Measurements from ENCODE around the gene MMP28. TPM values are rescaled to one million over a fixed set of nuclear protein-coding genes. Genes with fewer than 3 reads are reported as not detected.

The MMP28 gene
- total and polyA plus RNA-seq, 2 of the 4 experiments (the other 2 are of a cell fraction), result 0.18 TPM; not detected in 1

DNA sequence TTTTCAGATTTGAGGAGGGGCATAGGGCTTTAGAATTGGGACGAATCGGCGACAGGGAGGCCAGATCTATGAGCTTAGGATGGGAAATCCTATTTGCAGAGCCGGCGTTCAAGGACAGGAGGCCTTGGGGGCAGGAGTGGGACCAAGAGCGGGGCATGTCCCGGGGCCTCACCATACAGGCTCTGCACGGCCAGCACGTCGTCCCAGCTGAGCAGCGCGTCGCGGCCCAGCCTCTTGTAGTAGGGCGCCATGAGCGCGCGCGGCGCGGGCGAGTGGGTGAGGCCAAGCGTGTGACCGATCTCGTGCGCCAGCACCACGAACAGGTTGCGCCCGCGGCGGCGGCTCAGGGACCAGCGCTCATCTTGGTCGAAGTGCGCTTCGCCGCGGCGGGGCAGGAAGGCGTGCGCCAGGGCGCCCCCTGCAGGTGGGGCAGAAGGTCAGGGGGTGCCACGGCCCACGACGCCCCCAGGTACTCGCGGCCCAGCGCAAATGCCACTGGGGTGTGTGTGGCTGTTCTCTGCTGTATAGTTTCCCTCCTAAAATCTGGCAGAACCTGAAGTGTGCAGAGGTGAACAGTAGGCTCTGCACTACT, 25.4 kb downstream of the MMP28 start:
- Histone ChIP-seq H3K14ac (replicated peaks; ENCODE audit: low read depth, low read length) (no peak overlapping the region), H3K4me1 (ENCODE audit: control insufficient read depth, insufficient read depth, low read length) (peaks cover 11% of the 10 kb centered on the region; the same call in 1 of the 2 replicates), H3K79me1 (ENCODE audit: low read depth in 1 of 2, low read length in 2 of 2) (no peaks in the 10 kb centered on the region), H2BK120ac (ENCODE audit: low read depth, low read length) (no peak overlapping the region), H3K9ac (ENCODE audit: low read depth, low read length) (no peak overlapping the region), H2AK5ac (ENCODE audit: low read depth, low read length) (no peak overlapping the region), H3K36me3 (ENCODE audit: control insufficient read depth, insufficient read depth, low read length) (no peaks in the 10 kb centered on the region), H3K9me3 (ENCODE audit: control insufficient read depth, insufficient read depth, low read length) (no peaks in the 10 kb centered on the region), H2AK9ac (replicated peaks; ENCODE audit: low read depth, low read length, poor library complexity) (no peak overlapping the region), H3K27me3 (ENCODE audit: control insufficient read depth, insufficient read depth, low read length) (peaks cover 38% of the 10 kb centered on the region), H4K8ac (ENCODE audit: low read depth in 2 of 2, low read length in 2 of 2) (no peak overlapping the region), H2AFZ (replicated peaks; ENCODE audit: low read length, poor library complexity) (no peak overlapping the region), H4K20me1 (ENCODE audit: insufficient read depth, low read length) (peaks cover 4% of the 10 kb centered on the region; the same call in 1 of the 2 replicates), H4K91ac (ENCODE audit: insufficient read depth, low read depth, low read length) (no peak overlapping the region), H3K4ac (ENCODE audit: low read depth, low read length) (no peak overlapping the region), H2BK15ac (ENCODE audit: low read depth, low read length) (no peak overlapping the region), H3K9me1 (ENCODE audit: insufficient read depth, low read length) (no peaks in the 10 kb centered on the region), H3K23ac (ENCODE audit: low read depth, low read length) (no peak overlapping the region), H3K4me2 (ENCODE audit: low read depth, low read length) (no peak overlapping the region), H3K56ac (ENCODE audit: extremely low read depth, insufficient read depth, low read length) (no peak overlapping the region), H2BK20ac (ENCODE audit: low read depth, low read length) (no peak overlapping the region), H3K18ac (ENCODE audit: low read depth, low read length) (no peak overlapping the region), H4K5ac (ENCODE audit: low read depth, low read length) (no peak overlapping the region), H3K27ac (ENCODE audit: insufficient read depth, low read length) (no peak overlapping the region), H2BK5ac (ENCODE audit: low read depth, low read length, poor library complexity, severe bottlenecking) (no peak overlapping the region), H3K4me3 (ENCODE audit: insufficient read depth, low read depth, low read length) (no peak overlapping the region)
- ATAC-seq (ENCODE audit: low read depth), result no peak
- WGBS, 2 experiments (ENCODE audit: extremely low coverage in 2 of 2, insufficient read length in 1 of 2), result 92% methylated on average over 42 of the region's 48 CpGs; no CpG with 5 or more reads in 1 of the 2 experiments
- BruUV-seq (replicated peaks), result no TSS peak
- in situ Hi-C loops (cut with MboI; ENCODE audit: low sequenced_read_pairs) (no loop called here), dilution Hi-C loops (cut with HindIII; ENCODE audit: low sequenced_read_pairs, unreplicated experiment) (no loop called here), intact Hi-C loops (cut with micrococcal nuclease) (no loop called here)
- no peak for TF ChIP-seq RAD21 (IDR thresholded peaks at IDR 0.05; ENCODE audit: low read length)
- TF ChIP-seq, protein P1, sequence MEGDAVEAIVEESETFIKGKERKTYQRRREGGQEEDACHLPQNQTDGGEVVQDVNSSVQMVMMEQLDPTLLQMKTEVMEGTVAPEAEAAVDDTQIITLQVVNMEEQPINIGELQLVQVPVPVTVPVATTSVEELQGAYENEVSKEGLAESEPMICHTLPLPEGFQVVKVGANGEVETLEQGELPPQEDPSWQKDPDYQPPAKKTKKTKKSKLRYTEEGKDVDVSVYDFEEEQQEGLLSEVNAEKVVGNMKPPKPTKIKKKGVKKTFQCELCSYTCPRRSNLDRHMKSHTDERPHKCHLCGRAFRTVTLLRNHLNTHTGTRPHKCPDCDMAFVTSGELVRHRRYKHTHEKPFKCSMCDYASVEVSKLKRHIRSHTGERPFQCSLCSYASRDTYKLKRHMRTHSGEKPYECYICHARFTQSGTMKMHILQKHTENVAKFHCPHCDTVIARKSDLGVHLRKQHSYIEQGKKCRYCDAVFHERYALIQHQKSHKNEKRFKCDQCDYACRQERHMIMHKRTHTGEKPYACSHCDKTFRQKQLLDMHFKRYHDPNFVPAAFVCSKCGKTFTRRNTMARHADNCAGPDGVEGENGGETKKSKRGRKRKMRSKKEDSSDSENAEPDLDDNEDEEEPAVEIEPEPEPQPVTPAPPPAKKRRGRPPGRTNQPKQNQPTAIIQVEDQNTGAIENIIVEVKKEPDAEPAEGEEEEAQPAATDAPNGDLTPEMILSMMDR (conservative IDR thresholded peaks at IDR 0.05; ENCODE audit: low read depth, low read length), result 0 out of 2 replicates have a peak, but pooled peaks have one; percentile 4
- POLR2A ChIA-PET (ENCODE audit: unreplicated experiment), result no interaction called here
- no peak for DNase-seq
- CTCF ChIA-PET, result no interaction called here

Data from IMR-90 (cell line).